ENCODE data around the gene ARID3C.

ARID3C gene

GRCh38 chr9:34629491-34629808 is 584 bp upstream of the ARID3C start:
- DNase-seq (ENCODE audit: low read depth in 3 of 3, low spot score in 1 of 3) = no peak

- DNase-seq (ENCODE audit: low read depth in 3 of 3, low spot score in 1 of 3) = no peak
Measured at GRCh38 chr9:34627716-34628655, 880 bp downstream of the ARID3C start.

- DNase-seq (ENCODE audit: low read depth in 3 of 3, low spot score in 1 of 3) = no peak
Measured at GRCh38 chr9:34625186-34625486, 3.7 kb downstream of the ARID3C start.

GRCh38 chr9:34624475-34625185 is 4.2 kb downstream of the ARID3C start:
- no peak for DNase-seq (ENCODE audit: low read depth in 3 of 3, low spot score in 1 of 3)

GRCh38 chr9:34623374-34624235 is 5.3 kb downstream of the ARID3C start:
- DNase-seq (ENCODE audit: low read depth in 3 of 3, low spot score in 1 of 3) = no peak

- peak; percentile 69 to 78 (median 78) for DNase-seq (ENCODE audit: low read depth in 3 of 3, low spot score in 1 of 3)
Measured at GRCh38 chr9:34620061-34620994, 8.5 kb downstream of the ARID3C start, which contains the start of gene DCTN3. TSS of gene DCTN3 (minus strand) at chr9:34620495. CDS start at chr9:34620464, 31 bp downstream.

- no peak for DNase-seq (ENCODE audit: low read depth in 3 of 3, low spot score in 1 of 3)
Measured at GRCh38 chr9:34615132-34615531, 13.7 kb downstream of the ARID3C start.

- DNase-seq (ENCODE audit: low read depth in 3 of 3, low spot score in 1 of 3) = peak in 2 of 3 donors; percentile 22 to 29
Measured at GRCh38 chr9:34612788-34613390, 16.0 kb downstream of the ARID3C start.

- peak; percentile 51 to 84 (median 64) for DNase-seq (ENCODE audit: low read depth in 3 of 3, low spot score in 1 of 3)
Measured at GRCh38 chr9:34611811-34612787, 16.8 kb downstream of the ARID3C start, which contains the start of gene RPP25L. TSS of gene RPP25L (minus strand) at chr9:34612097. CDS start at chr9:34611296, 801 bp downstream.

- DNase-seq (ENCODE audit: low read depth in 3 of 3, low spot score in 1 of 3) = no peak
Measured at GRCh38 chr9:34611251-34611810, 17.5 kb downstream of the ARID3C start.

- DNase-seq (ENCODE audit: low read depth in 3 of 3, low spot score in 1 of 3) = no peak
Measured at GRCh38 chr9:34610434-34611206, 18.2 kb downstream of the ARID3C start.

- DNase-seq (ENCODE audit: low read depth in 3 of 3, low spot score in 1 of 3) = no peak
Measured at GRCh38 chr9:34607331-34607730, 21.5 kb downstream of the ARID3C start.

- DNase-seq (ENCODE audit: low read depth in 3 of 3, low spot score in 1 of 3) = no peak
Measured at GRCh38 chr9:34606905-34607304, 22.0 kb downstream of the ARID3C start.

- no peak for DNase-seq (ENCODE audit: low read depth in 3 of 3, low spot score in 1 of 3)
Measured at GRCh38 chr9:34606190-34606589, 22.7 kb downstream of the ARID3C start.

- peak; percentile 50 to 76 (median 62) for DNase-seq (ENCODE audit: low read depth in 3 of 3, low spot score in 1 of 3)
Measured at GRCh38 chr9:34603610-34604231, 25.1 kb downstream of the ARID3C start.

GRCh38 chr9:34601937-34602573 is 26.8 kb downstream of the ARID3C start:
- no peak for DNase-seq (ENCODE audit: low read depth in 3 of 3, low spot score in 1 of 3)

GRCh38 chr9:34600908-34601307 is 28.0 kb downstream of the ARID3C start:
- DNase-seq (ENCODE audit: low read depth in 3 of 3, low spot score in 1 of 3) = no peak

All from stimulated activated CD4-positive, alpha-beta T cell treated with anti-CD3 and anti-CD28 coated beads, TNF-alpha, amount 100 ng/mL, for 1 hour (primary cell).